Epithelial cell of proximal tubule (primary cell): ENCODE results near the gene SOS2. TPM values are rescaled to one million over a fixed set of nuclear protein-coding genes. Genes with fewer than 3 reads are reported as not detected.

ENCODE experiments used
- DNase-seq: peaks from one replicate; pipeline ENCODE4 v3.0.0-alpha.2; 2011; ENCODE audit warnings: low read depth
- H3K4me3 ChIP-seq: 2 replicates; pipeline ENCODE4 v1.5.1; 2011; ENCODE audit warnings: low read depth, mild to moderate bottlenecking, low read length
- CTCF ChIP-seq: conservative IDR thresholded peaks from 2 replicates; pipeline ENCODE4 v1.5.1; 2012; ENCODE audit warnings: low read depth, mild to moderate bottlenecking, low read length
- total RNA-seq: library from RNA; depleted of rRNA; stranded (reverse); fragments of >200 nt; gene quantifications from 2 replicates; pipeline ENCODE4 v1.2.3, GENCODE V29; 2015

Gene SOS2
- total RNA-seq, 1 donor from 2014 or later = 13.5 TPM

DNA sequence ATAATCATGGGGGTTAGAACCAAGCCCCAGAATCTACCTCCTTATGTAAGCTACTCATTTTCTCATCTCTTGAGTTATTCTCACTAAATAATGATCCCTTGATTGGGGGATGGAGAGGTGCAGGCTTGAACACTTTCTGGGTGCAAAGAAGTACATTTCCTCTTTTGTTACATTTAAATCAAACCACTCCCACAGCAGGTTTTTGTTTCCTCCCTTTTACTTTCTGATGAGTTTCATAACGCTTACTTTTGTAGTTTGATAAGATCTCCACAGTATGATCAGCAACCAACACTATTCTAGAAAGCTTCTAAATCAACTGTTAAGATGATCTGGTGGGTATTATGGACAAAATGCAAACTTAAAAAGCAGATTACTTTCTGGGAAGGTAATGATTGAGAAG, 135.5 kb downstream of the SOS2 start:
- H3K4me3 ChIP-seq = no peak overlapping the region
- no peak for DNase-seq
- no peak for TF ChIP-seq CTCF

DNA sequence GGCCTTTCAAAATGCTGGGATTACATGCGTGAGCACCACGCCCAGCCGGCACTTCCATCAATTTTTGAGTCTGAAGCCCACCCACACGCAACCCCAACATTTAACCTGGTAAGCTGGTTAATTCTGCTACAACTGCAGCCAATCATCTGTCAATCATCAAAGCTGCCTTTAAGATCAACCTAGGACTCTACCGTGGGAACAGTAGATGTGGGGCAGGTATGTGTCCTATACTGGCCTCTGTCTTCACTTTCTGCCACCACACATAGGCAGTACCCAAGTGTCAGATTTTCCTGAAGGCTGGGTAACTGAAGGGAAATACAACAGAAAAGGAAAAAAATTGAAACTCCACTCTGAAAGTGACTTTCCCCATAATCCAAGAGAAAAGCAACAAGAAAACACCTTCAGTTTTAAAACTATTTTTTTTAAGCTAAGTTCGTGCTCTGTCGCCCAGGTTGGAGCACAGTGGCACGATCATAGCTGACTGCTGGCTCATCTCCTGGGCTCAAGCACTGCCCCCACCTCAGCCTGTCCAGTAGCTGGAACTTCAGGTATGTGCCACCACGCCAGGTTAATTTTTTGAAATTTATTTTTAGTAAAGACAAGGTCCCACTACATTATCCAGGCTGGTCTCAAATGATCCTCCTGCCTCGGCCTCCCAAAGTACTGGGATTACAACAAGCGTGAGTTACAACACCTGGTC, 137.2 kb downstream of the SOS2 start:
- no peak for TF ChIP-seq CTCF
- no peak overlapping the region for H3K4me3 ChIP-seq
- DNase-seq = no peak

GRCh38 chr14:50093496-50093895, 137.9 kb downstream of the SOS2 start:
- no peak for TF ChIP-seq CTCF
- H3K4me3 ChIP-seq = no peak overlapping the region
- no peak for DNase-seq

DNA sequence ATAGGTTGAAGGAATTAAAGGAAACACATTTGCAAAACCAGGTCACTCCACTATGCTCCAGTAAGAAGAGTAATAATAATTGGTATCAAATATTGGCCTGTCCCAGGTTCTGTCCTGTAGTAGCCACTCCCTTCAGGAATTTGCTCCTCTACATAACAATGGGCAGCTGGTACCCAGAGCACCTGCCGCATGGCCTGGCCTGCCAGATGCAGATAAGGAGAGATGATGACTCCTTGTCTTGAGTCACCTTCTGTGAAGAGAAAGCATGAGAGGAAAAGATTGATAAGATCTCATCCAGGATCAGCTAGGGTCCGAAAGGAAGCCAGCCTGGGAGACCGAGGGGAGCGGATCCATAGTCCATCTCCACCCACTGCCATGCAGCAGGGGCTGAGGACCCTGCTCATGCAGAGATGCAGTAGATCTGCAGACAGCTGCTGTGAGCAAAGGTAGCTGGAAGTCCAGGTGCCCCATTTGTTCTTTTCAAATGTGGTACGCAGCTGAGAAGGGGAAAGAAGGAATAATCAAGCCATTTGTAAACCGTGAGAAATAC, 139.3 kb downstream of the SOS2 start:
- no peak overlapping the region for H3K4me3 ChIP-seq
- TF ChIP-seq CTCF = no peak

DNA sequence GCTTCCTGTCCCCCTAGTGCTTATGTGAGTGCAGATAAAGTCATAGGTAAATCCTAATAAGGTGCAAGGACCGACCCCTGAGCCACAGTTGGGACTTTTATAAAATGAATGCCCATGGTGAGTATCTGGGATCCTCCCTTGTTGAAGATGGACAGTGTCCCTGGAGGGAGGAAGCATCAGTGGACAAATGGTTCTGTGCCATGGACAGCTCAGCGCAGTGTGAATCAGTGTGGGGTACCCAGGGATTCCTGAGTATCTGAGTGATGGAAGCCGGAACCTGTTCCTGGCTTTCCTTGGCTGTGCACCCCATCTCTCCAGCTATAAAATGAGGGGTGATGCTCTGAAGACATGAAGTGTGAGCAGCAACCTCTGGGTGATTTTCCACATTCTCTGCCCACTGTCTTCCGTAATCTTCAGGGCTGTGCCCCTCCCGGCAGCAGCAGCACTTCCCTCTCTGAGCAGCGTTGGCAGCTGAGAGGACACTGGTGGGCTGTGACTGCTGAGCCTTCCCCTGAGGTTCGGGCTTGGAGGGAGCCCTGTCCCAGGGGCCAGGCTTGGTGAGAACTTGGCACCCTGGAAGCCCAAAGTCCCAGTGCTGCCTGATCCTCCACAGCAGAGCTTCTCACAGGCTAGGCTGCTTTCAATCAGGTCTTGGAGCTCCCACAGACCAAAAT, 140.0 kb downstream of the SOS2 start:
- no peak for DNase-seq
- H3K4me3 ChIP-seq = no peak overlapping the region
- TF ChIP-seq CTCF = no peak

More for the DNA sequence above, 139.3 kb downstream of the SOS2 start:
- DNase-seq = no peak

- TF ChIP-seq CTCF = no peak
- no peak for DNase-seq
- no peak overlapping the region for H3K4me3 ChIP-seq
Observed at GRCh38 chr14:50089208-50089607, 142.2 kb downstream of the SOS2 start.

GRCh38 chr14:50088731-50089130, 142.6 kb downstream of the SOS2 start:
- no peak for TF ChIP-seq CTCF
- DNase-seq = no peak
- no peak overlapping the region for H3K4me3 ChIP-seq
